ENCODE data around the gene COL4A5.
"Not testable (repeated sequence)": the region's sequence is repeated elsewhere in the genome, so short reads cannot be mapped to it uniquely, and the experiment has no call there.

DNA sequence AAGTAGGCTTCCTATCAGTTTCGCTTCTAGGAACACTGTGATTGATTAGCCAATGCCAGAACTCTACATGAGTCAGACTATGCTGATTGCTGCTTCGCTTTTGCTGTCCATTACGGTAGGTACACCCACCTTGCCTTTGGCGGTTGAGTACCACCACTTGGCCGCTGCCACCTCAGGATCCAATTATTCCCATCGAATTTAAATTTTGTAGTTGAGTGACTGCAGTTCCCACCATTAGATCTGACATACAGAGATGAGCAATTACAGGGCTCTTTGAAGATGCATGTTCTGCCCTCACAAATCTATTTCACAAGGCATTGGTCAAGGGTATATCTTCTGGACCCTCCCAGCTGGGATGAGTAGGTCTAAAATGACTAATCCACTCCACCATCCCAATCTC, 41.9 kb downstream of the COL4A5 start:
- TF ChIP-seq, protein P1, sequence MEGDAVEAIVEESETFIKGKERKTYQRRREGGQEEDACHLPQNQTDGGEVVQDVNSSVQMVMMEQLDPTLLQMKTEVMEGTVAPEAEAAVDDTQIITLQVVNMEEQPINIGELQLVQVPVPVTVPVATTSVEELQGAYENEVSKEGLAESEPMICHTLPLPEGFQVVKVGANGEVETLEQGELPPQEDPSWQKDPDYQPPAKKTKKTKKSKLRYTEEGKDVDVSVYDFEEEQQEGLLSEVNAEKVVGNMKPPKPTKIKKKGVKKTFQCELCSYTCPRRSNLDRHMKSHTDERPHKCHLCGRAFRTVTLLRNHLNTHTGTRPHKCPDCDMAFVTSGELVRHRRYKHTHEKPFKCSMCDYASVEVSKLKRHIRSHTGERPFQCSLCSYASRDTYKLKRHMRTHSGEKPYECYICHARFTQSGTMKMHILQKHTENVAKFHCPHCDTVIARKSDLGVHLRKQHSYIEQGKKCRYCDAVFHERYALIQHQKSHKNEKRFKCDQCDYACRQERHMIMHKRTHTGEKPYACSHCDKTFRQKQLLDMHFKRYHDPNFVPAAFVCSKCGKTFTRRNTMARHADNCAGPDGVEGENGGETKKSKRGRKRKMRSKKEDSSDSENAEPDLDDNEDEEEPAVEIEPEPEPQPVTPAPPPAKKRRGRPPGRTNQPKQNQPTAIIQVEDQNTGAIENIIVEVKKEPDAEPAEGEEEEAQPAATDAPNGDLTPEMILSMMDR (IDR thresholded peaks at IDR 0.05; ENCODE audit: insufficient read depth, low read length, poor library complexity, severe bottlenecking): not testable (repeated sequence)
- TF ChIP-seq EZH2phosphoT487 (conservative IDR thresholded peaks at IDR 0.05; ENCODE audit: low read length): not testable (repeated sequence)
